ENCODE results near the gene F13A1.

The F13A1 gene

GRCh38 chr6:6227896-6228295 lies 92.6 kb downstream of the F13A1 start:
- POLR2A ChIA-PET, result no interaction called here
- DNase-seq (ENCODE audit: low read depth, low spot score), result no peak
- TF ChIP-seq CTCF (IDR thresholded peaks at IDR 0.05; ENCODE audit: insufficient read depth, low read length, missing control alignments), result no peak
- CTCF ChIA-PET, result no interaction called here
- no peak overlapping the region for H3K4me3 ChIP-seq (ENCODE audit: low read depth, low read length)

GRCh38 chr6:6225885-6226529 lies 94.5 kb downstream of the F13A1 start:
- no peak for DNase-seq (ENCODE audit: low read depth, low spot score)
- POLR2A ChIA-PET, result no interaction called here
- CTCF ChIA-PET, result no interaction called here
- H3K4me3 ChIP-seq (ENCODE audit: low read depth, low read length), result no peak overlapping the region
- TF ChIP-seq CTCF (IDR thresholded peaks at IDR 0.05; ENCODE audit: insufficient read depth, low read length, missing control alignments), result no peak

- no peak for TF ChIP-seq CTCF (IDR thresholded peaks at IDR 0.05; ENCODE audit: insufficient read depth, low read length, missing control alignments)
- ChIA-PET POLR2A (no interaction called here), CTCF (no interaction called here)
- H3K4me3 ChIP-seq (ENCODE audit: low read depth, low read length), result no peak overlapping the region
- DNase-seq (ENCODE audit: low read depth, low spot score), result no peak
Measured at GRCh38 chr6:6224933-6225486, 95.5 kb downstream of the F13A1 start.

GRCh38 chr6:6221787-6222535 lies 98.5 kb downstream of the F13A1 start:
- H3K4me3 ChIP-seq (ENCODE audit: low read depth, low read length), result no peak overlapping the region
- ChIA-PET CTCF (no interaction called here), POLR2A (no interaction called here)
- no peak for DNase-seq (ENCODE audit: low read depth, low spot score)
- no peak for TF ChIP-seq CTCF (IDR thresholded peaks at IDR 0.05; ENCODE audit: insufficient read depth, low read length, missing control alignments)

GRCh38 chr6:6220718-6221117 lies 99.7 kb downstream of the F13A1 start:
- POLR2A ChIA-PET, result no interaction called here
- CTCF ChIA-PET, result interaction anchor here (0.7 kb wide), 1 partner anchor 210 kb away, joined by 3 read pairs; no protein-coding TSS in a partner anchor
- no peak for TF ChIP-seq CTCF (IDR thresholded peaks at IDR 0.05; ENCODE audit: insufficient read depth, low read length, missing control alignments)
- DNase-seq (ENCODE audit: low read depth, low spot score), result no peak
- H3K4me3 ChIP-seq (ENCODE audit: low read depth, low read length), result no peak overlapping the region

- ChIA-PET POLR2A (no interaction called here), CTCF (no interaction called here)
- TF ChIP-seq CTCF (IDR thresholded peaks at IDR 0.05; ENCODE audit: insufficient read depth, low read length, missing control alignments), result no peak
- no peak for DNase-seq (ENCODE audit: low read depth, low spot score)
- no peak overlapping the region for H3K4me3 ChIP-seq (ENCODE audit: low read depth, low read length)
Measured at GRCh38 chr6:6219716-6220115, 100.7 kb downstream of the F13A1 start.

All from AG04449 (cell line).